ENCODE results near the gene SKA3. TPM values are rescaled to one million over a fixed set of nuclear protein-coding genes. Genes with fewer than 3 reads are reported as not detected.

The SKA3 gene
- total RNA-seq, 1 donor from 2014 or later = 7.9 TPM

- peaks cover 3% of the 10 kb centered on the region for H3K27me3 Mint-ChIP-seq (ENCODE audit: unreplicated experiment)
- H3K9me3 Mint-ChIP-seq (ENCODE audit: unreplicated experiment) = no peaks in the 10 kb centered on the region
- no peak for DNase-seq (ENCODE audit: low spot score)
- H3K4me1 Mint-ChIP-seq (ENCODE audit: unreplicated experiment) = peaks cover under 1% of the 10 kb centered on the region
- TF ChIP-seq, protein P1, sequence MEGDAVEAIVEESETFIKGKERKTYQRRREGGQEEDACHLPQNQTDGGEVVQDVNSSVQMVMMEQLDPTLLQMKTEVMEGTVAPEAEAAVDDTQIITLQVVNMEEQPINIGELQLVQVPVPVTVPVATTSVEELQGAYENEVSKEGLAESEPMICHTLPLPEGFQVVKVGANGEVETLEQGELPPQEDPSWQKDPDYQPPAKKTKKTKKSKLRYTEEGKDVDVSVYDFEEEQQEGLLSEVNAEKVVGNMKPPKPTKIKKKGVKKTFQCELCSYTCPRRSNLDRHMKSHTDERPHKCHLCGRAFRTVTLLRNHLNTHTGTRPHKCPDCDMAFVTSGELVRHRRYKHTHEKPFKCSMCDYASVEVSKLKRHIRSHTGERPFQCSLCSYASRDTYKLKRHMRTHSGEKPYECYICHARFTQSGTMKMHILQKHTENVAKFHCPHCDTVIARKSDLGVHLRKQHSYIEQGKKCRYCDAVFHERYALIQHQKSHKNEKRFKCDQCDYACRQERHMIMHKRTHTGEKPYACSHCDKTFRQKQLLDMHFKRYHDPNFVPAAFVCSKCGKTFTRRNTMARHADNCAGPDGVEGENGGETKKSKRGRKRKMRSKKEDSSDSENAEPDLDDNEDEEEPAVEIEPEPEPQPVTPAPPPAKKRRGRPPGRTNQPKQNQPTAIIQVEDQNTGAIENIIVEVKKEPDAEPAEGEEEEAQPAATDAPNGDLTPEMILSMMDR (IDR thresholded peaks at IDR 0.05; ENCODE audit: unreplicated experiment) = no peak
- H3K27ac Mint-ChIP-seq (ENCODE audit: unreplicated experiment) = no peak overlapping the region
- no peaks in the 10 kb centered on the region for H3K36me3 Mint-ChIP-seq (ENCODE audit: low read depth, unreplicated experiment)
- no peak overlapping the region for H3K4me3 Mint-ChIP-seq (ENCODE audit: unreplicated experiment)
Observed at GRCh38 chr13:21120191-21120590, 56.2 kb downstream of the SKA3 start.

DNA sequence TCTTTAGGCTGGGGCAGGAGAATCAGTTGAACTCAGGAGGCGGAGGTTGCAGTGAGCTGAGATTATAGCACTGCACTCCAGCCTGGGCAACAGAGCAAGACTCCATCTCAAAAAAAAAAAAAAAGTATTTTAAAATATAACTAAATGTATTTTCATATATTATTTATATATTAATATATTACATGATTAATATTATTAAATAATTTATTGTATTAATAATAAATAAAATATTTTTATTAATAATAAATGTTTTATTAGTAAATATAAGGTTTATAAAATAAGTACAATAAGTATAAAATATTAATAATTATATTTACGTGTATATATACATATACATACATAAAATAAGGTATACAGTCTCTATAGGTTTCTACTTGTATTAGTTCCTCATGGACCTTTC, 56.8 kb downstream of the SKA3 start:
- H3K9me3 Mint-ChIP-seq (ENCODE audit: unreplicated experiment) = no peaks in the 10 kb centered on the region
- DNase-seq (ENCODE audit: low spot score) = no peak
- no peaks in the 10 kb centered on the region for H3K36me3 Mint-ChIP-seq (ENCODE audit: low read depth, unreplicated experiment)
- peaks cover 3% of the 10 kb centered on the region for H3K27me3 Mint-ChIP-seq (ENCODE audit: unreplicated experiment)
- H3K4me3 Mint-ChIP-seq (ENCODE audit: unreplicated experiment) = no peak overlapping the region
- TF ChIP-seq, protein P1 (IDR thresholded peaks at IDR 0.05; ENCODE audit: unreplicated experiment) = no peak
- H3K4me1 Mint-ChIP-seq (ENCODE audit: unreplicated experiment) = peaks cover 2% of the 10 kb centered on the region
- no peak overlapping the region for H3K27ac Mint-ChIP-seq (ENCODE audit: unreplicated experiment)

DNA sequence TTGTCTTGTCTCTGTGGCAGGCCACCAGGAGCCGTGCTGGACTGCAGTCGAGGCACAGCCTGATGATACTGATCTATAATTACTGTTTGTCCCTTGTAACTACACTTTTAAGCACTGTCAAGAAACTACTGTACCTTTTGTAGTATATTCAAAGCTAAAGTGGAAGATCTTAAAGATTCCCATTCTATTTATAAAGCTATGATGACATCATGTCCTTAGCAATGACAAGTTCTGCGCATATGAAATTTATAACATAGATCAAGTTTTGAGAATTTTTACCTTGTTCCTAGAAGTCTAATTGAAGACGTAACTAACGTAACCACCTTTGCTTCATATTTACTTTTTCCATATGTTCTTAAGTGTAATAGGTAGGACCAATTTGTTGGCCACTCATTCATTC, 58.2 kb downstream of the SKA3 start:
- Mint-ChIP-seq H3K36me3 (ENCODE audit: low read depth, unreplicated experiment) (no peaks in the 10 kb centered on the region), H3K9me3 (ENCODE audit: unreplicated experiment) (no peaks in the 10 kb centered on the region), H3K27me3 (ENCODE audit: unreplicated experiment) (peaks cover 3% of the 10 kb centered on the region), H3K27ac (ENCODE audit: unreplicated experiment) (no peak overlapping the region), H3K4me1 (ENCODE audit: unreplicated experiment) (peaks cover 2% of the 10 kb centered on the region), H3K4me3 (ENCODE audit: unreplicated experiment) (no peak overlapping the region)
- DNase-seq (ENCODE audit: low spot score) = no peak
- TF ChIP-seq, protein P1 (IDR thresholded peaks at IDR 0.05; ENCODE audit: unreplicated experiment) = no peak

DNA sequence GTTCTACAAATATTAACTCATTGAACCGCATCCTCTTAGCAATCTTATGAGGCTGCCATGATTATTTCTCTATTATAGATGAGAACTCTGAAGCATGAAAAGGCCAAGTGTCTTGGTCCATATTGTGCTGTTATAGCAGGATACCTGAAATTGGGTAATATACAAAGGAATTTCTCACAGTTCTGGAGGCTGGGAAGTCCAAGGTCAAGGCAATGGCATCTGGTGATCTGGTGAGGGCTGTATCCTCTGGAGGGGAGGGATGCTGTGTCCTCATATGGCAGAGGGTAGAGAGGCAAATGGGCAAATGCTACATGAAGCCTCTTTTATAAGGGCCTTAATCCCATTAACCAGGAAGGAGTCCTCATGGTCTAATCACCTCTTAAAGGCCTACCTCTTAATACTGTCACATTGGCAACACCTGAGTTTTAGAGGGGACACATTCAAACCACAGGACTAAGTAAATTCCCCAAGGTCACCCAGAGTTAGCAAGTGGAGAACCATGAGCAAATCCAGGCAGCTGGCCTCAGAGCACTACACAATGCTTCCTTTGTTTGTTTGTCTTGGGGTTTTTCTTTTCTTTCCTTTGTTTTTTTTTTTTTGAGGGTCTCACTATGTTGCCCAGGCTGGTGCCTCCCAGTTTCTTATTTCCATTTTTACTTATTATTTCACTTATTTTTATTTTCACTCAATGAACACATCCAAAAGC, 59.1 kb downstream of the SKA3 start:
- TF ChIP-seq, protein P1 (IDR thresholded peaks at IDR 0.05; ENCODE audit: unreplicated experiment) = no peak
- no peak overlapping the region for H3K4me3 Mint-ChIP-seq (ENCODE audit: unreplicated experiment)
- H3K9me3 Mint-ChIP-seq (ENCODE audit: unreplicated experiment) = no peaks in the 10 kb centered on the region
- no peak for DNase-seq (ENCODE audit: low spot score)
- H3K27me3 Mint-ChIP-seq (ENCODE audit: unreplicated experiment) = peaks cover 6% of the 10 kb centered on the region
- no peak overlapping the region for H3K27ac Mint-ChIP-seq (ENCODE audit: unreplicated experiment)
- peaks cover 2% of the 10 kb centered on the region for H3K4me1 Mint-ChIP-seq (ENCODE audit: unreplicated experiment)
- H3K36me3 Mint-ChIP-seq (ENCODE audit: low read depth, unreplicated experiment) = no peaks in the 10 kb centered on the region

GRCh38 chr13:21116141-21116540, 60.2 kb downstream of the SKA3 start:
- Mint-ChIP-seq H3K9me3 (ENCODE audit: unreplicated experiment) (no peaks in the 10 kb centered on the region), H3K36me3 (ENCODE audit: low read depth, unreplicated experiment) (no peaks in the 10 kb centered on the region), H3K27ac (ENCODE audit: unreplicated experiment) (no peak overlapping the region), H3K27me3 (ENCODE audit: unreplicated experiment) (peaks cover 6% of the 10 kb centered on the region), H3K4me3 (ENCODE audit: unreplicated experiment) (no peak overlapping the region), H3K4me1 (ENCODE audit: unreplicated experiment) (peaks cover 2% of the 10 kb centered on the region)
- no peak for DNase-seq (ENCODE audit: low spot score)
- TF ChIP-seq, protein P1 (IDR thresholded peaks at IDR 0.05; ENCODE audit: unreplicated experiment) = no peak
